Dedifferentiated amniotic fluid mesenchymal stem cell (primary cell): ENCODE measurements around the gene CD5L.

Experiments
- DNase-seq: peaks from one replicate; pipeline ENCODE4 v3.0.0-alpha.2; 2016; ENCODE audit errors: extremely low spot score

Gene CD5L

GRCh38 chr1:157841708-157842107, at the start of gene CD5L:
CD5L (minus strand) TSS chr1:157841808; CDS start chr1:157841701, 107 bp downstream.
- DNase-seq: no peak

- DNase-seq: no peak
Observed at GRCh38 chr1:157882580-157882979, 41.0 kb upstream of the CD5L start.

- DNase-seq: no peak
Observed at GRCh38 chr1:157880621-157881020, 39.0 kb upstream of the CD5L start.

GRCh38 chr1:157878059-157878458, 36.5 kb upstream of the CD5L start:
- DNase-seq: no peak

GRCh38 chr1:157870490-157870889, 28.9 kb upstream of the CD5L start:
- no peak for DNase-seq

- DNase-seq: no peak
Observed at GRCh38 chr1:157868654-157869053, 27.0 kb upstream of the CD5L start.

GRCh38 chr1:157862114-157863070, 20.8 kb upstream of the CD5L start:
- DNase-seq: no peak

- no peak for DNase-seq
Observed at GRCh38 chr1:157856538-157856937, 14.9 kb upstream of the CD5L start.

- DNase-seq: no peak
Observed at GRCh38 chr1:157852476-157852875, 10.9 kb upstream of the CD5L start.

GRCh38 chr1:157849229-157849875, 7.7 kb upstream of the CD5L start:
- DNase-seq: no peak

- no peak for DNase-seq
Observed at GRCh38 chr1:157844089-157844830, 2.7 kb upstream of the CD5L start.

GRCh38 chr1:157842939-157843338, 1.3 kb upstream of the CD5L start:
- DNase-seq: no peak

GRCh38 chr1:157838966-157839365, 2.6 kb downstream of the CD5L start:
- no peak for DNase-seq

GRCh38 chr1:157834430-157834829, 7.2 kb downstream of the CD5L start:
- DNase-seq: no peak

GRCh38 chr1:157833145-157833544, 8.5 kb downstream of the CD5L start:
- DNase-seq: no peak

- DNase-seq: no peak
Observed at GRCh38 chr1:157831968-157832626, 9.5 kb downstream of the CD5L start.

GRCh38 chr1:157830887-157831286, 10.7 kb downstream of the CD5L start:
- DNase-seq: no peak

- DNase-seq: no peak
Observed at GRCh38 chr1:157829711-157830110, 11.9 kb downstream of the CD5L start.

GRCh38 chr1:157829210-157829609, 12.4 kb downstream of the CD5L start:
- no peak for DNase-seq

- no peak for DNase-seq
Observed at GRCh38 chr1:157820299-157820698, 21.3 kb downstream of the CD5L start.

- no peak for DNase-seq
Observed at GRCh38 chr1:157819896-157820295, 21.7 kb downstream of the CD5L start, which contains the start of gene FCRL1. FCRL1 (minus strand) TSS chr1:157820120; CDS start chr1:157820037, 83 bp downstream.

GRCh38 chr1:157819215-157819614, 22.4 kb downstream of the CD5L start:
- DNase-seq: no peak
